CD4-positive, alpha-beta T cell treated with Interferon gamma for 1 hour (primary cell): ENCODE measurements around the gene SPINT1.
"Not testable (repeated sequence)": the region's sequence is repeated elsewhere in the genome, so short reads cannot be mapped to it uniquely, and the experiment has no call there.

ENCODE experiments used
- DNase-seq: peaks from one replicate; pipeline ENCODE4 v3.0.0-alpha.2; 2020

Gene SPINT1

DNA sequence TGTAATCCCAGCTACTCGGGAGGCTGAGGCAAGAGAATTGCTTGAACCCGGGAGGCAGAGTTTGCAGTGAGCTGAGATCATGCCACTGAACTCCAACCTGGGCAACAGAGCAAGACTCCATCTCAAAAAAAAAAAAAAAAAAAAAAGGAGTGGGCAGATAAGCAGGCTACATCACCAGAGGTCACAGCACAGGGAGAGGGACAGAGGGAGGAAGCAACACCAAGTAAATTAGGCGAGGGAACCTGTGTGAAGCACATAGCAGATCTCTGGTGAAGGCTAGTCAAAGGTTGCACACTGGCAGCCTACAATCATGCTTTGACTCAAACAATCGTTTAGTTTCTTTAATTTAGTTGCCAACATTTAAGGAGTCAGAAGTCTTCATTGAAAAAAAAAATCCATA is 17.3 kb downstream of the SPINT1 start:
- not testable (repeated sequence) for DNase-seq

DNA sequence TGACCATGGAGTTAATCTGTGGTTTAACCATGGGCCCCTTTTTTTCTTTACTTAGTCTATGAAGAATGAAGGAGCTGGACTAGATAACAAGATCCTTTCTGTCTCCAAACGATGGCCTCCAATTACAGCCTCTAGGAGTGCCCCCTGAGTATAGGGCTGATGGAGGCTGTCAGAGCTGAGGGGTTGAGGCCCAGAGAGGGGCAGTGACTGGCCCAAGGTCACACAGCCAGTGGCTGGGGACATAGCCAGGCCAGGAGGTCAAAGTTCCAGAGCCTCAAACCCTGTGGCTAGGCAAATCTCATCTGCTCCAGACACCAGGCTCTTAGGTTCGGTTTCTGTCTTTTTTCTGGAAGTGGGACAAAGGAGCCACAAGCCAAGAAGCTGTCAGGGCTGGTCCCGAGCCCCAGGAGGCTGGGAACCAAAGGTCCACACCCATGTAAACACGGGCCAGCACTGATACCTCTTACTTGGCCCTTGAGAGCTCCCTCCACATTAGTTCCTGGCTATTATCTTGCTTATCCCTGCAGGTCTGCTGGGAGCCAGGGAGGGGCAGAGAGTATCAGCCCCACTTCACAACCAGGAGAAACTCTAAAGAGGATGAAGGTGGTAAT is 19.9 kb downstream of the SPINT1 start:
- DNase-seq: no peak

DNA sequence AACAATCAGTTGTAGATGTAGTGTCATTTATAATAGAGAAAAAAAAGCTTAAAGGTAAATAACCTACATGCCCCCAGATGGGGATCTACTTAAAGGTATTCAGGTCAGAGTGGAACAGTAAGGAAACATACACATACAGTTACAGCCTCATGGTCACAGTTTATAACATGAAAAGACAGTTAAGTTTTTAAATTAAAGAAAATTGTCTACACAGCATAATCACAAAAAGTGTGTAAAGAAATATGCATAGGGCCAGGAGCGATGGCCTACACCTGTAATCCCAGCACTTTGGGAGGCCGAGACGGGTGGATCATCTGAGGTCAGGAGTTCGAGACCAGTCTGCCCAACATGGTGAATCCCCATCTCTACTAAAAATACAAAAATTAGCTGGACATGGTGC is 23.4 kb downstream of the SPINT1 start:
- no peak for DNase-seq

GRCh38 chr15:40869686-40870085 is 25.8 kb downstream of the SPINT1 start:
- DNase-seq: no peak

DNA sequence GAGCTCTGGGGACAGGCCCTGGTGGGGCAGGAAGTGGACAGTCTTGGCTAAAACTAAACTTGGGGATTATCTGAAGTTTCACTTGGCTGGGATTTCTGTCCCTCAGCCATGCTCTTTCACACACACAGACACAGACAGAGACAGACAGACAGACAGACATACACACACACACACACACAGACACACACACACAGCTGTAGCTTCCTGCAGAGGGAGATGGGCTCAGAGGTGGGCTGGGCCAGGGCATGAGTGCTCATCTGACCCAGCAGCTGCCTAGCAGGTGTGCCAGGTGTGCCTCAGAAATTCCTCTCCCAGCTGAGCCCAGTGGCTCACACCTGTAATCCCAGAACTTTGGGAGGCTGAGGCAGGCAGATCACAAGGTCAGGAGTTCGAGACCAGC is 26.9 kb downstream of the SPINT1 start:
- DNase-seq: no peak

- no peak for DNase-seq
These were observed 28.1 kb downstream of the SPINT1 start for GRCh38 chr15:40871749-40872617.

DNA sequence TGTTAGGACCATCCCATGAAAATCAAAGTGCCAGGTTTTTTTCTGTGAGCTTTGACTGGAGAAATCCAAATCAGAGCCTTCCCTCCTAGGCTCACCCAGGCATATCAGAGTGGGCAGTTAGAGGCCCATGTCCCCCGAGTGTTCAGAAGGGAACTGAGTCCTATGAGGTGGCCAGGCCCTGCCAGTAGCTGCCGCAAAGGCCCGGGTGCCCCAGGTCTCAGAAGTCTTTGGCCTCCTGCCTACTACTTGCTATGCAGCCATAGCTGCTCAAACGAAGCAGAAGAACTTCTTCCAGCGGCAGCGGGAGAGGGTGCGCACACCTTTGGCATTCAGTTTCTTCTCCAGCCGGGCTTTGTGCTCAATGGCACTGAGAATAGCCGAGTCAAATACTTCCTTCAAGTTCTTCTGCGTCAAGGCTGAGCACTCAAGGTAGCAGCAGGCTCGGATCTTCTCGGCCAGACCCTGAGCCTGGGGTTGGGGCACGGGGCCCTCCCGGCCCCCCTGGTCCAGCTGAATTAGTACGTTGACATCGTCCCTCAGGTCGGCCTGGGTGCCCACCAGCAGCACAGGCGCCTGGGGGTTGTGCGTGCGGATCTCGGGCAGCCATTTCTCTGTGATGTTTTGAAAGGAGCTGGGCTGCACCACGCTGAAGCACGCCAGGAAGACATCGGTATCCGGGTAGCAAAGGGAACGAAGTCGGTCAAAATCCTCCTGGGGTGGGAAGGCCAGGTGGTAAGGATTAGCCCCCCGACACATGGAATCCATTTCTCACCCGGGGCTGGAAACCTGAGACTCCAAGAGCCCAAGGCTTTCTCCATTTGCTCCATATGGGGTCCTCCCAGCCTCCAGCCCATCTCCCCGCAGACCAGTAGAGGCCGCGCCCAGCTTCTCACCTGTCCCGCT is 29.2 kb downstream of the SPINT1 start:
- no peak for DNase-seq

- peak; percentile 49 for DNase-seq
These were observed 30.1 kb downstream of the SPINT1 start, which contains the start of gene RHOV for GRCh38 chr15:40873694-40874561. RHOV (minus strand) TSS chr15:40874234; CDS start chr15:40874139, 95 bp downstream.

GRCh38 chr15:40875991-40876730 is 32.3 kb downstream of the SPINT1 start:
- no peak for DNase-seq

DNA sequence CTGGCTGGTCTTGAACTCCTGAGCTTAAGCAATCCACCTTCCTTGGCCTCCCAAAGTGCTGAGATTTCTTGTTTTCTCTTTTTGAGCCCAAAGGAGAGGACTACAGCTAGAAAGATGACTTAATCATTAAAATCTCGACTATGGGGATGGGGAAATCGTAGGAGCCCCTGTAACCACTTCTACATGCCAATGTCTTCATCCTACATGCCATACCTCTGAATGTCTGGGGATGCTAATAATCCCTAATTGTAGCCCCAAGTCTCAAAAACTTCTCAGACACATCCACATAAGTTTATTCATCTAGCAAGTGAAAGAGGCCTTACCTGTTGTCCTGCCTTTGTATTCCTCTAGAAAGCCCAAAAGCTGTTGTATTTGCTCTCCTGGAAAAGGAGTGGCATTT is 33.8 kb downstream of the SPINT1 start:
- no peak for DNase-seq

- no peak for DNase-seq
These were observed 34.9 kb downstream of the SPINT1 start for GRCh38 chr15:40878785-40879184.

DNA sequence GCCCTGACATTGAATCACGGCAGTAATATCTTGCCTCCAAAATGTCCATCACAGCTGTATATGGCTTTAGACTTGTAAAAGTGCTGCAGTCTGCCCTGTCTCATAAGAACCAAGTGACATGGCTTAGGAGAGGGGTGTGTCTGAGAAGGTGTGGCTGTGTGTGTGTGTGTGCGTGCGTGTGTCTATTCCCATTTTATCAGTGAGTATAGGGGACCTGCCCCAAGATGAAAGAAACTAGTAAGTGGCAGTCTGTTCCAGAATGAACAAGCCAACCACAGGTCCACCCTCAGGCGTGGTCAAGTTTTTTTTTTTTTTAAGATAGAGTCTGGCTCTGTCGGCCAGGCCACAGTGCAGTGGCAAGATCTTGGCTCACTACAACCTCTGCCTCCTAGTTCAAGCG is 35.8 kb downstream of the SPINT1 start:
- DNase-seq: no peak

DNA sequence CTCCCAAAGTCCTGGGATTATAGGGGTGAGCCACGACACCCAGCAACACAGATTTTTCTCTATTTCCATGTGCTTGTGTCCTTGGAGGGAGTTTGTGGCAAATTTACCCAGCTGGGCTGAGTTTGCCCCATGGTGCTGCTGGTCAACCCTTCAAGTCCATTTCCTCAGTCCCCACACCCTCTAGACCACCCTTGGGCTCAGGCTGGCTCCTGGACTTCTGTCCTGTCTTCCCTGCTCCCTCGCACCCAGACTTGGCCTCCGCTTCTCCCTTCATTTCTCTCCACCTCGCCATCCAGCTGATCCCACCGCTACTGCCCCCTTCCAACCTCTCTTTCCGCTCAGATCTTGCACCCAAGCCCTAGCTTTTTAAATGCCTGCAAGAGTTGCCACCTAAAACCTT is 37.5 kb downstream of the SPINT1 start:
- DNase-seq: no peak

DNA sequence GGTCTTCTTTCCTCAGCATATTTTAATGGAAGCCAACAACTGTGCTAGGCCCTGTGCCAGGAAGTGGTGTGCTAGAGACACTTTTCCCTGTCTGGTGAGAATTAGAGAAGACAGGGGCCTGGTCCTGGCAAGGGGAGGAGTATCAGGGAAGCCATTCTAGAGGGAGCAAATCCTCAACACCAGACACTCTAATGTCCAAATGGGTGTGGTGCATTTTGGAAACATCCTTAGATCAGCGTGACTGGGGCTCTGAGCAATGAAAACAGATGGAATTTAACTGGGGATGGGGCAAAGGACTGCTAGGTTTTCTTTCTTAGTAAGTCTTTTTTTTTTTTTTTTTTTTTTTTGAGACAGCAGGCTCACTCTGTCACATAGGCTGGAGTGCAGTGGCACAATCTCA is 42.7 kb downstream of the SPINT1 start:
- no peak for DNase-seq

- no peak for DNase-seq
These were observed 45.3 kb downstream of the SPINT1 start for GRCh38 chr15:40889112-40889511.

GRCh38 chr15:40891138-40891537 is 47.3 kb downstream of the SPINT1 start:
- no peak for DNase-seq

DNA sequence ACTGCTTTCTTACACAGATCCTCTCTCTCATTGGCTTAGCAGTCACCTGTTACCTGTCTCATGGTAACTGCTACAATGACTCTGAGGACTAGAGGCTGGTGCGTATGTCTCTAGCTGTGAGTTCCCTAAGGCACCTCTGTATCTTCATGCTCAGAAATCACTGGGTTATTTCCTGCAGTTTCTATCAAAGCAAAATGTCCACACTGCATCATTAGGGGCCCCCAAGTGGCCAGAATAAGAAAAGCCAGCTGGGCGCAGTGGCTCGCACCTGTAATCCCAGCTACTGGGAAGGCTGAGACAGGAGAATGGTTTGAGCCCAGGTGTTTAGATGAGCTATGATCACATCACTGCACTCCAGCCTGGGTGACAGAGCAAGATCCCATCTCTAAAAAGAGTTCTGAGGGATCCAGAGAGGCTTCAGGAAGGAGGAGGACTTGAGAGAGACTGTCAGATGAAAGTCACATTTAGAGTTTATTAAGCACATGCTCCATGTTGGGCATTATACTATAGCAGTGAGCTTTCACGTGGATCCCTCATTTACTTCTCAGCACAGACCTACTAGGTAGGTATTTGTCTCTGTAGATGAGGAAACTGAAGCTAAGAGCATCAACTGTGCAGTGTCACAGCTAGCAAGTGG is 48.1 kb downstream of the SPINT1 start:
- DNase-seq: peak; percentile 9

DNA sequence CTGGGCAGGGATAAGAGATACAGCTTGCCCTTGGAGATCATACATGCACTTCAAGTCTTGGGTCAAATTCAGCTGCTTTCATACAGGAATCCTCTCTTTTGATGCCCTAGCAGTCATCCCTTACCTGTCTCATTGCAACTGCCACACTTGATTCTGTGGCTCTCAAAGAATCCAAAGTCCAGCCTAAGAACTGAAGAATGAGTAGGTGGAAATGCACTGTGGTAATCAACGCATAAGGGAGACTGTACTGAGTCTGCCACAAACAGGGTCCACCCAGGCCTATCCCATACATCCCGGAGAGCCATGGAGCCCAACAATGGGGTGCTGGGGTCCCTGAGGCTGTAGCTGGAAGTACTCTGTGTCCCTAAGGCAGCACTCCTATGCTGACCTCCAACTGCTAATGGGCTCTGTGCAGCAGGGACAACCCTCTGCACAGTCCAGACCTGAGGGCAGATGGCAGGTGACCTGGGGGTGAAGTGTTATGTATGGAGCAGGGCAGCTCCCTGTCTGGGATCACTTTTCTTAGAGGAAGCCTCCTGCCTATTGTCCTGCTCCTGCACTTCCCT is 48.7 kb downstream of the SPINT1 start:
- no peak for DNase-seq

DNA sequence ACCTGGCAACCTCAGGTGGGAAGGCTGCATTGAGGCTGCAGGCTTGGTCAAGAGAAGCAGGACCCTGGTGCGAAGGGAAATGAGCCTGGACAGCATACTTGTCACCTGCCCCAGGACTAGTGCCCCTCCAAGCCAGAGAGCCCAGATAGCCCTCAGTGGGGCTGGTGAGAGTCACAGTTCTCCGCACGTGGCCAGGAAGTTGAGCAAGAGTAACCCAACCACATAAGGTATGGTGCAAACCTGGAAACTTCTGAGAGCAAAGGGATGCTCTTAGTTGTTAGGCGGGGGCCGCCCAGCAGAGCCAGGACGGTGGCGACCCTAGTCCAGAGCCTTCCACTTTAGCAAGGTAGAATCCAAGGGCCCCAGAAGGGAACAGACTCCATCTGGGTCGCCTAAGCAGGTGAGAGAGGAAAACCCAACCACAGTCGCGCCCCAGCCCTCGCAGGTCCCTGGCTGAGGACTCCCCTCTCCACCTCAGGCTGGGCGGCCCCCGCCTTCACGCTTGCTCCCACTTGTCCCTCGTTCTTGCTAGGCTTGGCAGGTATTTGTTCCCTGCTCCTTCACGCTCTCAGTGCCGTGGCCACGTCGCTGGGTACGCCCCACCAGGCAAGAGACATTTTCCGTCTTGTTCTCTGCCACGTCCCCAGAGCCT is 49.3 kb downstream of the SPINT1 start:
- no peak for DNase-seq
